K562 (cell line): ENCODE measurements around the gene GPC3. TPM values are rescaled to one million over a fixed set of nuclear protein-coding genes. Genes with fewer than 3 reads are reported as not detected.

ENCODE experiments used
- ATAC-seq: fragments of 200-7000 bp; cut with Tn5 transposase; 3 replicates; pipeline ENCODE4 v1.9.1; 2020; ENCODE audit warnings: moderate library complexity
- BruUV-seq: library from RNA; stranded (reverse); fragments of 400-500 nt; replicated peaks from 2 replicates; lab custom pipeline; 2021; lab: Mats Ljungman, UMichigan
- CTCF ChIA-PET: fragments of 300-600 bp; formaldehyde crosslinking; extraction: SDS; loops from one replicate; lab custom pipeline; 2021; ENCODE audit warnings: low intra/inter-chr PET ratio; lab: Yijun Ruan, JAX
- POLR2A ChIA-PET: fragments of 300-600, 350-650 bp; sonication (Branson Sonifier 250); formaldehyde crosslinking; extraction: SDS; loops from one replicate; lab custom pipeline; 2021; ENCODE audit warnings: antibody characterized with exemption, inconsistent platforms; lab: Yijun Ruan, JAX
- DNase-seq, 4 experiments: peaks; one replicate each; pipeline versions ENCODE4 v3.0.0 to v3.0.0-alpha.2; 2011 to 2018; ENCODE audit warnings: low spot score in 3 of 4, mixed read lengths in 3 of 4; ENCODE audit errors: extremely low read depth in 1 of 4
- FAIRE-seq: peaks from 2 replicates; lab custom pipeline; 2011; peaks lifted over from hg19 to GRCh38; lab: Jason Lieb, UNC
- H2AFZ ChIP-seq: 2 replicates; pipeline ENCODE4 v1.6.0; 2011; ENCODE audit warnings: low read depth, low read length, control low read depth, inconsistent platforms
- H3K27ac ChIP-seq: fragments of 200-600 bp; 3 replicates; pipeline ENCODE4 v1.8.0; 2011; ENCODE audit warnings: low read depth, mild to moderate bottlenecking, control low read depth, inconsistent platforms, low read length, moderate library complexity, mixed read lengths; ENCODE audit errors: extremely low read depth
- H3K27me3 ChIP-seq, 2 experiments: fragments of 300-600 bp in 1 of 2; 2 replicates in 1 of 2; 3 replicates in 1 of 2; pipeline versions ENCODE4 v1.6.0 to v1.8.0; 2011; ENCODE audit warnings: inconsistent platforms in 2 of 2, low read length in 2 of 2, mild to moderate bottlenecking in 1 of 2, mixed read lengths in 1 of 2, moderate library complexity in 1 of 2; ENCODE audit not compliant: control insufficient read depth in 2 of 2, insufficient read depth in 2 of 2
- H3K36me3 ChIP-seq: fragments of 300-600 bp; 3 replicates; pipeline ENCODE4 v1.8.0; 2011; ENCODE audit warnings: mild to moderate bottlenecking, low read length, inconsistent platforms; ENCODE audit not compliant: control insufficient read depth, insufficient read depth
- H3K4me1 ChIP-seq, 2 experiments: fragments of 200-600 bp in 1 of 2; replicated peaks in 1 of 2; 2 replicates in 1 of 2; 3 replicates in 1 of 2; pipeline versions ENCODE4 v1.5.1 to v1.8.0; 2011; ENCODE audit warnings: inconsistent platforms in 2 of 2, low read length in 2 of 2, mild to moderate bottlenecking in 1 of 2, mixed read lengths in 1 of 2, moderate library complexity in 1 of 2; ENCODE audit not compliant: control insufficient read depth in 2 of 2, insufficient read depth in 2 of 2
- H3K4me2 ChIP-seq: 2 replicates; pipeline ENCODE4 v1.6.1; 2011; ENCODE audit warnings: low read length, control low read depth, inconsistent platforms, mixed read lengths; ENCODE audit not compliant: insufficient read depth
- H3K4me3 ChIP-seq: fragments of 200-600 bp; sonication (generic), shearing (Covaris generic); 2 replicates; pipeline ENCODE4 v1.5.1; 2016; ENCODE audit warnings: control low read depth, inconsistent platforms
- H3K79me2 ChIP-seq: fragments of 200-600 bp; 3 replicates; pipeline ENCODE4 v1.8.0; 2011; ENCODE audit warnings: low read length, inconsistent platforms; ENCODE audit not compliant: control insufficient read depth, insufficient read depth
- H3K9ac ChIP-seq, 2 experiments: 2 replicates each; pipeline versions ENCODE4 v1.6.0 to v1.6.1; 2011; ENCODE audit warnings: low read depth in 2 of 2, low read length in 2 of 2, control low read depth in 1 of 2, inconsistent platforms in 1 of 2, mild to moderate bottlenecking in 1 of 2, mixed read lengths in 1 of 2; ENCODE audit not compliant: insufficient read depth in 1 of 2
- H3K9me1 ChIP-seq: one replicate; pipeline ENCODE4 v1.6.0; 2011; ENCODE audit warnings: inconsistent platforms, mild to moderate bottlenecking, low read length, moderate library complexity; ENCODE audit not compliant: control insufficient read depth, insufficient read depth
- H3K9me3 ChIP-seq: replicated peaks from 2 replicates; pipeline ENCODE4 v1.5.1; 2011; ENCODE audit warnings: low read depth, low read length, inconsistent platforms; ENCODE audit not compliant: control insufficient read depth, insufficient read depth
- H4K20me1 ChIP-seq: replicated peaks from 2 replicates; pipeline ENCODE4 v1.6.1; 2011; ENCODE audit warnings: low read length, inconsistent platforms, mixed read lengths; ENCODE audit not compliant: control insufficient read depth, insufficient read depth
- CBFA2T2 ChIP-seq: fragments of 450-650 bp; conservative IDR thresholded peaks from 2 replicates; pipeline ENCODE4 v1.6.1; 2017; ENCODE audit warnings: mild to moderate bottlenecking
- JUND ChIP-seq, 2 experiments: IDR thresholded peaks; 2 replicates in 1 of 2; 3 replicates in 1 of 2; pipeline ENCODE4 v1.6.1; 2011; ENCODE audit warnings: borderline replicate concordance in 2 of 2, low read depth in 2 of 2, low read length in 2 of 2, improper control_type of control experiment in 1 of 2, missing biosample characterization in 1 of 2, missing genetic modification characterization in 1 of 2, missing genetic modification reagents in 1 of 2
- MAFG ChIP-seq: fragments of 450-650 bp; conservative IDR thresholded peaks from 2 replicates; pipeline ENCODE4 v1.6.1; 2016; ENCODE audit warnings: missing genetic modification characterization, missing compliant biosample characterization
- RBBP5 ChIP-seq: fragments of 200-600 bp; sonication (generic); IDR thresholded peaks from 2 replicates; pipeline ENCODE4 v1.6.1; 2012; ENCODE audit warnings: borderline replicate concordance, mild to moderate bottlenecking, low read length, control low read depth, inconsistent platforms; ENCODE audit not compliant: insufficient read depth, poor library complexity, severe bottlenecking
- RBM39 ChIP-seq: fragments of 200-400 bp; formaldehyde crosslinking; optimal IDR thresholded peaks from 2 replicates; pipeline ENCODE3; 2018; ENCODE audit warnings: low read depth, low read length
- SMAD4 ChIP-seq: fragments of 250-450 bp; sonication (Bioruptor Pico); conservative IDR thresholded peaks from 2 replicates; pipeline ENCODE4 v1.8.0; 2021; ENCODE audit warnings: inconsistent platforms, mild to moderate bottlenecking, moderate library complexity
- THRAP3 ChIP-seq: fragments of 450-650 bp; IDR thresholded peaks from 2 replicates; pipeline ENCODE4 v1.6.1; 2016; ENCODE audit warnings: mild to moderate bottlenecking, inconsistent platforms, borderline replicate concordance
- ZNF282 ChIP-seq: sonication (generic); formaldehyde crosslinking; IDR thresholded peaks from 2 replicates; pipeline ENCODE4 v1.8.1; 2023; ENCODE audit warnings: missing genetic modification reagents
- ZNF584 ChIP-seq: fragments of 200-800 bp; sonication (Bioruptor generic); IDR thresholded peaks from 2 replicates; pipeline ENCODE4 v1.6.1; 2016; ENCODE audit warnings: low read depth, mild to moderate bottlenecking, missing genetic modification characterization, missing compliant biosample characterization
- WGBS: fragments of 100-300 bp; shearing (Covaris generic); methylation state at CpG from one replicate; pipeline ENCODE4 v1.1.6; 2016; ENCODE audit warnings: low coverage, mixed read lengths; ENCODE audit not compliant: insufficient coverage; ENCODE audit errors: missing lambda C conversion rate; 5-methylcytosine and 5-hydroxymethylcytosine counted together
- in situ Hi-C: fragments of 300-500 bp; cut with MboI; formaldehyde crosslinking; loops from 4 replicates; pipeline ENCODE4 v1.15.0; 2018; ENCODE audit warnings: inconsistent platforms, mixed read lengths
- intact Hi-C: fragments of 100-400 bp; cut with micrococcal nuclease; formaldehyde crosslinking; loops from 2 replicates; pipeline ENCODE4 v1.14.2; 2022
- polyA plus RNA-seq, 8 experiments: library from polyadenylated mRNA; depleted of rRNA in 4 of 8; stranded (reverse) in 5 of 8; unstranded in 3 of 8; fragments of >200 nt; fragmentation: Nextera tagmentation in 2 of 8; fragmentation: Illumina TruSeq in 1 of 8; extraction: Ambion mirVana in 2 of 8; extraction: Trizol in 1 of 8; gene quantifications; 2 replicates each; pipeline versions ENCODE4 v1.2.1 to v1.2.3, GENCODE V29; 2011 to 2014; ENCODE audit warnings: inconsistent platforms in 1 of 8, missing spikeins in 1 of 8
- total RNA-seq, 7 experiments: library from RNA; depleted of rRNA in 6 of 7; stranded (reverse); fragments of >200 nt in 6 of 7; fragmentation: Illumina TruSeq in 2 of 7; extraction: Trizol in 2 of 7; gene quantifications; 2 replicates each; pipeline versions ENCODE4 v1.2.1 to v1.2.3, GENCODE V29; 2011 to 2021; ENCODE audit warnings: low replicate concordance in 1 of 7

Gene GPC3
- total and polyA plus RNA-seq, 9 of the 15 experiments (the other 6 are each of a cell fraction or from before 2014, with no cell fraction given), result 0.42 TPM; not detected in 8

GRCh38 chrX:133698298-133698697 is 287.1 kb downstream of the GPC3 start:
- no peaks in the 10 kb centered on the region for H3K27me3 ChIP-seq
- H3K4me3 ChIP-seq, result no peak overlapping the region
- no TSS peak for BruUV-seq
- ATAC-seq (no peak), DNase-seq (no peak), FAIRE-seq (no peak)
- H3K27ac ChIP-seq, result no peak overlapping the region
- no peak overlapping the region for H2AFZ ChIP-seq
- H3K36me3 ChIP-seq, result no peaks in the 10 kb centered on the region
- TF ChIP-seq RBM39 (no peak), THRAP3 (no peak), ZNF282 (no peak), SMAD4 (CRISPR knock-in tag) (no peak), MAFG (no peak), RBBP5 (no peak), ZNF584 (CRISPR knock-in tag) (no peak)
- H3K4me1 ChIP-seq, result no peaks in the 10 kb centered on the region
- intact Hi-C loops, result no loop called here
- no peaks in the 10 kb centered on the region for H3K9me1 ChIP-seq
- H3K9me3 ChIP-seq, result no peaks in the 10 kb centered on the region
- 0% methylated on average over 2 of the region's 2 CpGs for WGBS
- H4K20me1 ChIP-seq, result no peaks in the 10 kb centered on the region
- in situ Hi-C loops, result no loop called here
- ChIA-PET POLR2A (interaction anchor here (1.4 kb wide), 1 partner anchor 19 kb away, joined by 3 read pairs; no protein-coding TSS in a partner anchor), CTCF (no interaction called here)
- no peak overlapping the region for H3K4me2 ChIP-seq
- no peak overlapping the region for H3K9ac ChIP-seq
- no peaks in the 10 kb centered on the region for H3K79me2 ChIP-seq

DNA sequence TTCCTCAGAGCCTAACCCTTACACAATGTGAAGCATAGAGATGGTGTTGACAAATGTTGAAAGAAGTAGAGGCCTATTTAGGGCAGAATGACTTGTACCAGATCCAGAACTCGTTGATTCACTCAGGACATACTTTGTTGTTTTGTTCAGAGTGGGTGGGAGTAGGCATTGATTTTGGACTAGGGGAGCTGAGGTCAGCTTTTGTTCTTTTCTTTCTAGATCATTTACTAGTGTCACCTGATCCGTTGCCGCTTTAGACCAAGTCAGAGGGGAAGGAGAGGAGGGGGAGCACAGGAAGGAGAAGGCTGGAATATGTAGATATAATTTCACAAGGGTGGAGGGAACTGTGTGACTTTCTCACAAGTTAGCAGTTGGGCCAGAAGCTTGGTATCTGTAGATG is 287.7 kb downstream of the GPC3 start:
- no peaks in the 10 kb centered on the region for H3K79me2 ChIP-seq
- POLR2A ChIA-PET, result interaction anchor here (1.4 kb wide), 1 partner anchor 18 kb away, joined by 3 read pairs; no protein-coding TSS in a partner anchor
- H3K9ac ChIP-seq, result no peak overlapping the region
- in situ Hi-C loops (no loop called here), intact Hi-C loops (no loop called here)
- no peak for ATAC-seq
- no peaks in the 10 kb centered on the region for H3K4me1 ChIP-seq
- no peak for DNase-seq
- H3K36me3 ChIP-seq, result no peaks in the 10 kb centered on the region
- CTCF ChIA-PET, result no interaction called here
- no peak overlapping the region for H2AFZ ChIP-seq
- no peaks in the 10 kb centered on the region for H3K9me3 ChIP-seq
- H3K27me3 ChIP-seq, result no peaks in the 10 kb centered on the region
- no peaks in the 10 kb centered on the region for H4K20me1 ChIP-seq
- TF ChIP-seq CBFA2T2 (no peak), JUND (IDR thresholded peaks at IDR 0.05; ENCODE audit: borderline replicate concordance, low read depth, low read length) (no peak), JUND (tag; IDR thresholded peaks at IDR 0.05; ENCODE audit: borderline replicate concordance, low read depth, low read length) (no peak)
- TF ChIP-seq, all 486 proteins: peak for 0
- H3K27ac ChIP-seq, result no peak overlapping the region
- BruUV-seq, result no TSS peak
- H3K9me1 ChIP-seq, result no peaks in the 10 kb centered on the region
- H3K4me3 ChIP-seq, result no peak overlapping the region
- no peak for FAIRE-seq
- no peak overlapping the region for H3K4me2 ChIP-seq
- 4% methylated on average over 3 of the region's 3 CpGs for WGBS
